ACC112 (cell line): ENCODE data around the gene KIF7.
"Not testable (repeated sequence)": the region's sequence is repeated elsewhere in the genome, so short reads cannot be mapped to it uniquely, and the experiment has no call there.

Experiments
- H2AFZ ChIP-seq: fragments of 200-600 bp; sonication (generic); one replicate; pipeline ENCODE4 v1.6.0; 2017; ENCODE audit warnings: antibody characterized with exemption, low read length; ENCODE audit not compliant: unreplicated experiment
- H3K27ac ChIP-seq: fragments of 200-600 bp; sonication (generic); 2 replicates; pipeline ENCODE4 v1.5.1; 2014; ENCODE audit warnings: low read depth, mild to moderate bottlenecking, antibody characterized with exemption, low read length, moderate library complexity
- H3K27me3 ChIP-seq: fragments of 200-600 bp; sonication (generic); 2 replicates; pipeline ENCODE4 v1.6.1; 2014; ENCODE audit warnings: mild to moderate bottlenecking, antibody characterized with exemption, low read length, moderate library complexity, mixed read lengths; ENCODE audit not compliant: insufficient read depth
- H3K36me3 ChIP-seq: fragments of 200-600 bp; sonication (generic); 2 replicates; pipeline ENCODE4 v1.6.1; 2016; ENCODE audit warnings: mild to moderate bottlenecking, antibody characterized with exemption, low read length, moderate library complexity, mixed read lengths; ENCODE audit not compliant: insufficient read depth
- H3K4me1 ChIP-seq: fragments of 200-600 bp; sonication (generic); one replicate; pipeline ENCODE4 v1.6.1; 2016; ENCODE audit warnings: low read length, mixed read lengths; ENCODE audit not compliant: insufficient read depth, unreplicated experiment, control insufficient read depth
- H3K4me3 ChIP-seq: fragments of 200-600 bp; sonication (generic); 2 replicates; pipeline ENCODE4 v1.5.1; 2014; ENCODE audit warnings: mild to moderate bottlenecking, low read depth, low read length
- H3K79me2 ChIP-seq: fragments of 200-600 bp; sonication (generic); one replicate; pipeline ENCODE4 v1.6.0; 2016; ENCODE audit warnings: low read length; ENCODE audit not compliant: control insufficient read depth, unreplicated experiment, insufficient read depth

KIF7 gene

GRCh38 chr15:89615135-89615534, 40.1 kb downstream of the KIF7 start:
- H3K27ac ChIP-seq = no peak overlapping the region
- no peaks in the 10 kb centered on the region for H3K4me1 ChIP-seq
- peaks cover 51% of the 10 kb centered on the region for H3K36me3 ChIP-seq
- no peaks in the 10 kb centered on the region for H3K27me3 ChIP-seq
- peaks cover 10% of the 10 kb centered on the region for H3K79me2 ChIP-seq
- H2AFZ ChIP-seq = no peak overlapping the region
- H3K4me3 ChIP-seq = no peak overlapping the region

DNA sequence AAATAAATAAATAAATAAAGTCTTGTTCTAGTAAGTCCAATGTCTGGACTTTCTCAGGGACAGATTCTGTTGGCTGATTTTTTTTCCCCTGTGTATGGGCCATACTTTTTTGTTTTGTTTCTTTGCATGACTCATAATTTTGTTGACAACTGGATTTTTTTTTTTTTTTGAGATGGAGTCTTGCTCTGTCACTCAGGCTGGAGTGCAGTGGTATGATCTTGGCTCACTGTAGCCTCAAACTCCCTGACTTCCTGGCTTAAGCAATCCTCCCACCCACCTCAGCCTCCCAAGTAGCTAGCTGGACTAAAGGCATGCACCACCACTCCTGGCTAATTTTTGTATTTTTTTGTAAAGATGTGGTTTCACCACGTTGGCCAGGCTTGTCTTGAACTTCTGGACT, 41.1 kb downstream of the KIF7 start:
- H3K27me3 ChIP-seq = no peaks in the 10 kb centered on the region
- no peak overlapping the region for H3K27ac ChIP-seq
- no peak overlapping the region for H2AFZ ChIP-seq
- peaks cover 46% of the 10 kb centered on the region for H3K36me3 ChIP-seq
- peaks cover 10% of the 10 kb centered on the region for H3K79me2 ChIP-seq
- no peaks in the 10 kb centered on the region for H3K4me1 ChIP-seq
- no peak overlapping the region for H3K4me3 ChIP-seq

- Histone ChIP-seq H3K4me3 (no peak overlapping the region), H3K4me1 (no peaks in the 10 kb centered on the region), H3K79me2 (peaks cover 10% of the 10 kb centered on the region), H3K27ac (no peak overlapping the region), H3K36me3 (peaks cover 49% of the 10 kb centered on the region), H2AFZ (no peak overlapping the region), H3K27me3 (no peaks in the 10 kb centered on the region)
Observed at GRCh38 chr15:89613031-89613430, 42.2 kb downstream of the KIF7 start.

DNA sequence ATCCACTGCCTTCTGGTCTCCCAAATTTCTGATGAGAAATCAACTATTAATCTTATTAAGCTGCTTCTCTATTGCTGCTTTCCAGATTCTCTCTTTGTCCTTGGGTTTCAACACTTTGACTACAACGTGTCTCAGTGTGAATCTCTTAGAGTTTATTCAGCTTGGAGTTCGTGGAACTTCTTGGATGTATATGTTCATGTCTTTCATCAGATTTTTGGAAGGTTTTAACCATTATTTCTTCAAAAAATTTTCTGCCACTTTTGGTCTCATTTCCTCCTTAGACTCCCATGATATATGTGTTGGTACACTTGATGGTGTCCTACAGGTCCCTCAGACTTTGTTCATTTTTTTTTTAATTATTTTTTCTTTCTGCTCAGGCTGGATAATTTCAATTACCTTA, 44.0 kb downstream of the KIF7 start:
- no peak overlapping the region for H3K4me3 ChIP-seq
- H3K79me2 ChIP-seq = peaks cover 10% of the 10 kb centered on the region
- H3K4me1 ChIP-seq = no peaks in the 10 kb centered on the region
- peaks cover 57% of the 10 kb centered on the region for H3K36me3 ChIP-seq
- no peaks in the 10 kb centered on the region for H3K27me3 ChIP-seq
- no peak overlapping the region for H3K27ac ChIP-seq
- no peak overlapping the region for H2AFZ ChIP-seq

- no peaks in the 10 kb centered on the region for H3K4me1 ChIP-seq
- H3K4me3 ChIP-seq = no peak overlapping the region
- H3K36me3 ChIP-seq = peaks cover 44% of the 10 kb centered on the region
- H3K79me2 ChIP-seq = no peaks in the 10 kb centered on the region
- H3K27ac ChIP-seq = no peak overlapping the region
- H2AFZ ChIP-seq = no peak overlapping the region
- no peaks in the 10 kb centered on the region for H3K27me3 ChIP-seq
Observed at GRCh38 chr15:89599021-89599420, 56.2 kb downstream of the KIF7 start.

DNA sequence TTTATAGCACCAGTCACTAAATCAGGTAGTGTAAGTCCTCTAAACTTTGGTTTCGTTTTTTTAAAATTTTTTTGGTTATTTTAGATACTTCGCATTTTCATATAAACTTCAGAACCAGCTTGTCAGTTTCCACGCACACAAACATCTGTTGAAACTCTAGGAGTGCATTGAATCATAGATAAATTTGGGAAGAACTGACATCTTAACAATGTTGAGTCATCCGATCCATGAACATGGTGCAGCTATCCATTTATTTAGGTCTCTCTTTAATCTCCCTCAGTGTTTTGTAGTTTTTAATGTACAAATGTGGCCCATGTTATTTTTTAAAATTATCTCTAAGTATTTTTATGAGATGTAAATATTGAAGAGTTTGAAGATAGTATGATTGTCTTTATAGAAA, 62.2 kb downstream of the KIF7 start:
- Histone ChIP-seq H3K36me3 (peaks cover 32% of the 10 kb centered on the region), H3K27me3 (no peaks in the 10 kb centered on the region), H3K4me1 (peaks cover 2% of the 10 kb centered on the region), H3K79me2 (no peaks in the 10 kb centered on the region), H3K4me3 (no peak overlapping the region), H3K27ac (no peak overlapping the region), H2AFZ (no peak overlapping the region)

DNA sequence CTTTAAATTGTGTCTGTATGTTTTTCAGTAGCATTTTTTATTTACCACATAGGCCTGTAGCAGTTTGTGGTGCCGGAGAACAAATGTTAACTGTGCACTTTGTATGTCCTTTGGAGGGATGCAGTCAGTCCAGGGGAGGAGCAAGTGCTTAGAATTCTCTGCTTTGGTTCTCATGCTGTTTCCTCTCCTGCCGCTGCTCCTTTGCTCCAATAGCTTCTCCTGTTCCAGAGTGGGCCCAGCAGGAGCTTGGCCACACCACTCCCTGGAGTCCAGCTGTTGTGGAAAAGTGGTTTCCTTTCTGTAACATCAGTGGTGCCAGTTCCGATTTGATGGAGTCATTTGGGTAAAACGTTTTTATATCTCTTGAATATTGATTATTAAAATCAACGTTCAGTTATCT, 63.4 kb downstream of the KIF7 start:
- no peak overlapping the region for H3K27ac ChIP-seq
- no peak overlapping the region for H3K4me3 ChIP-seq
- H3K36me3 ChIP-seq = peaks cover 26% of the 10 kb centered on the region
- H2AFZ ChIP-seq = no peak overlapping the region
- H3K4me1 ChIP-seq = peaks cover 12% of the 10 kb centered on the region
- no peaks in the 10 kb centered on the region for H3K27me3 ChIP-seq
- peaks cover 3% of the 10 kb centered on the region for H3K79me2 ChIP-seq

- Histone ChIP-seq H3K4me3 (no peak overlapping the region), H3K27ac (no peak overlapping the region), H3K36me3 (peaks cover 37% of the 10 kb centered on the region), H3K4me1 (peaks cover 12% of the 10 kb centered on the region), H2AFZ (no peak overlapping the region), H3K27me3 (no peaks in the 10 kb centered on the region), H3K79me2 (peaks cover 13% of the 10 kb centered on the region)
Observed at GRCh38 chr15:89587955-89588354, 67.3 kb downstream of the KIF7 start.

- H3K79me2 ChIP-seq = peaks cover 20% of the 10 kb centered on the region
- no peak overlapping the region for H3K27ac ChIP-seq
- H2AFZ ChIP-seq = no peak overlapping the region
Observed at GRCh38 chr15:89586651-89587050, 68.6 kb downstream of the KIF7 start.

DNA sequence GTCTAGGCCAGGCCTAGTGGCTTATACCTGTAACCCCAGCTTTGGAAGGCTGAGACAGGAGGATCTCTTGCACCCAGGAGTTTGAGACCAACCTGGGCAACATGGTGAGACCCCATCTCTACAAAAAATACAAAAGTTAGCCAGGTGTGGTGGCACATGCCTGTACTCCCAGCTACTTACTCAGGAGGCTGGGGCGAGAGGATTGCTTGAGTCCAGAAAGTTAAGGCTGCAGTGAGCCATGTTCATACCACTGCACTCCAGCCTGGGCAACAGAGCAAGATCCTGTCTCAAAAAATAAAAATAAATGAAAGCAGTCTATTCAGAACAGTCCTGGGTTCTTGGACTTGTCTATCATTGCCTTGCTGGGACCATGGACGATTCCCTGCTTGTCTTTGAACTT, 74.5 kb downstream of the KIF7 start:
- H2AFZ ChIP-seq, H3K27ac ChIP-seq, H3K4me3 ChIP-seq, H3K27me3 ChIP-seq: not testable (repeated sequence)
- Histone ChIP-seq H3K79me2 (peaks cover 74% of the 10 kb centered on the region), H3K36me3 (peaks cover 26% of the 10 kb centered on the region), H3K4me1 (peaks cover 17% of the 10 kb centered on the region)

More at GRCh38 chr15:89586651-89587050, 68.6 kb downstream of the KIF7 start:
- Histone ChIP-seq H3K36me3 (peaks cover 34% of the 10 kb centered on the region), H3K4me3 (no peak overlapping the region), H3K27me3 (no peaks in the 10 kb centered on the region), H3K4me1 (peaks cover 12% of the 10 kb centered on the region)

DNA sequence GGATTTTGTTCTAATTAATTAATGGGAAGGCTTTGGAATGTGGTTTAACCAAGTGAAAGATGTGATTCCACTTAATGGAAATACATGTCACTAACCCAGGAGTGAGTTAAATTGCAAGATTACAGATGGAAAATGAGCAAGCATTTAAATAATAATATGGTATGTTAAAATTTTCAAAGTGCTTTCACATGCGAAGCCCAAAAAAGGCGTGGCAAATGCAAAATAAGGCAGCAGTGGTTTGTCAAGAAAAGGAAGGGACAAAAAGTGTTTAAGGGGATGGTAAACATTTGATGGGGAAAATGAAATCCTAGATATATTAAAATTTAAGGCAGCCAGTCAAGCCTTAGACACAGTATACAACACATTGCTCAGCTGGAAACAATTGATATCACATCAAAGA, 77.1 kb downstream of the KIF7 start:
- Histone ChIP-seq H3K27me3 (no peaks in the 10 kb centered on the region), H3K4me3 (peak overlapping the region; percentile 77), H3K36me3 (peaks cover 8% of the 10 kb centered on the region), H3K4me1 (peaks cover 17% of the 10 kb centered on the region), H3K27ac (no peak overlapping the region), H2AFZ (no peak overlapping the region), H3K79me2 (peaks cover 70% of the 10 kb centered on the region)
